Liver (tissue), 9 donors: ENCODE results near the gene ADAM10. TPM values are rescaled to one million over a fixed set of nuclear protein-coding genes. Genes with fewer than 3 reads are reported as not detected.

Source experiments
- DNase-seq: peaks from one replicate; pipeline ENCODE4 v3.0.0-alpha.2; 2017; ENCODE audit warnings: low spot score
- H3K27ac ChIP-seq, 2 donors: one replicate each; pipeline ENCODE4 v1.7.0; 2013; ENCODE audit warnings: inconsistent platforms in 2 of 2, low read length in 2 of 2, control low read depth in 1 of 2, low read depth in 1 of 2, mild to moderate bottlenecking in 1 of 2
- H3K27me3 ChIP-seq, 4 donors: one replicate each; pipeline versions ENCODE4 v1.6.1 to v1.7.0; 2013; ENCODE audit warnings: low read length in 3 of 4, inconsistent platforms in 1 of 4, mild to moderate bottlenecking in 1 of 4, moderate library complexity in 1 of 4; ENCODE audit not compliant: control insufficient read depth in 4 of 4, insufficient read depth in 4 of 4
- H3K36me3 ChIP-seq, 4 donors: one replicate each; pipeline versions ENCODE4 v1.6.1 to v1.7.0; 2013; ENCODE audit warnings: low read length in 3 of 4, mild to moderate bottlenecking in 3 of 4, low read depth in 1 of 4, moderate library complexity in 1 of 4; ENCODE audit not compliant: control insufficient read depth in 4 of 4, insufficient read depth in 3 of 4
- H3K4me1 ChIP-seq, 4 donors: one replicate each; pipeline versions ENCODE4 v1.6.1 to v1.7.0; 2013; ENCODE audit warnings: low read length in 3 of 4, mild to moderate bottlenecking in 3 of 4, moderate library complexity in 1 of 4; ENCODE audit not compliant: control insufficient read depth in 4 of 4, insufficient read depth in 4 of 4
- H3K4me3 ChIP-seq, 3 donors: one replicate each; pipeline versions ENCODE4 v1.6.1 to v1.7.0; 2013; ENCODE audit warnings: low read length in 3 of 3, control low read depth in 1 of 3, low read depth in 1 of 3, mild to moderate bottlenecking in 1 of 3
- H3K9ac ChIP-seq, 2 donors: one replicate each; pipeline ENCODE4 v1.7.0; 2013; ENCODE audit warnings: low read length in 2 of 2, mild to moderate bottlenecking in 2 of 2, moderate library complexity in 2 of 2, control low read depth in 1 of 2, low read depth in 1 of 2
- H3K9me3 ChIP-seq, 4 donors: one replicate each; pipeline versions ENCODE4 v1.6.1 to v1.7.0; 2013; ENCODE audit warnings: low read length in 3 of 4; ENCODE audit not compliant: control insufficient read depth in 4 of 4
- ATF3 ChIP-seq: IDR thresholded peaks from 2 replicates; pipeline ENCODE4 v1.6.1; 2016; ENCODE audit warnings: antibody characterized with exemption
- CTCF ChIP-seq: fragments of 150-350 bp; IDR thresholded peaks from 2 replicates; pipeline ENCODE4 v1.5.1; 2017; ENCODE audit warnings: improper control_type of control experiment, low read depth, low read length; ENCODE audit not compliant: missing input control
- EGR1 ChIP-seq, 2 donors: IDR thresholded peaks; 2 replicates each; pipeline ENCODE4 v1.6.1; 2016 to 2018; ENCODE audit warnings: antibody characterized with exemption in 2 of 2, low read depth in 2 of 2
- HNF4A ChIP-seq, 2 donors: conservative IDR thresholded peaks; 2 replicates each; pipeline ENCODE4 v1.6.1; 2016; ENCODE audit warnings: antibody characterized with exemption in 2 of 2, mild to moderate bottlenecking in 2 of 2
- HNF4G ChIP-seq: IDR thresholded peaks from 2 replicates; pipeline ENCODE4 v1.6.1; 2016; ENCODE audit warnings: antibody characterized with exemption
- JUND ChIP-seq, 2 donors: IDR thresholded peaks; 2 replicates each; pipeline ENCODE4 v1.6.1; 2016; ENCODE audit warnings: antibody characterized with exemption in 2 of 2
- REST ChIP-seq: IDR thresholded peaks from 2 replicates; pipeline ENCODE4 v1.6.1; 2016; ENCODE audit warnings: antibody characterized with exemption, mild to moderate bottlenecking
- RXRA ChIP-seq, 2 donors: IDR thresholded peaks; 2 replicates each; pipeline ENCODE4 v1.6.1; 2017 to 2018; ENCODE audit warnings: antibody characterized with exemption in 2 of 2, mild to moderate bottlenecking in 1 of 2
- SP1 ChIP-seq: IDR thresholded peaks from 2 replicates; pipeline ENCODE4 v1.6.1; 2018; ENCODE audit warnings: antibody characterized with exemption, mild to moderate bottlenecking
- YY1 ChIP-seq: IDR thresholded peaks from 2 replicates; pipeline ENCODE4 v1.6.1; 2016; ENCODE audit warnings: antibody characterized with exemption, mild to moderate bottlenecking
- WGBS: extraction: QIAGEN DNeasy Blood & Tissue Kit; methylation state at CpG from one replicate; pipeline ENCODE4 v1.1.7; 2013; 5-methylcytosine and 5-hydroxymethylcytosine counted together
- polyA plus RNA-seq, 2 donors: library from polyadenylated mRNA; stranded (reverse) in 1 of 2; unstranded in 1 of 2; fragments of 200-250 nt in 1 of 2; fragments of >200 nt in 1 of 2; fragmentation: Nextera tagmentation in 1 of 2; extraction: Ambion mirVana in 1 of 2; gene quantifications; one replicate each; pipeline versions ENCODE4 v1.2.1 to v1.2.3, GENCODE V29; 2013 to 2015
- total RNA-seq, 2 donors: library from RNA; depleted of rRNA; stranded (reverse); fragments of >200 nt; gene quantifications; one replicate each; pipeline ENCODE4 v1.2.3, GENCODE V29; 2014
- TF ChIP-seq, protein P1 (sequence below): IDR thresholded peaks from 2 replicates; pipeline ENCODE4 v1.6.1; 2016; ENCODE audit warnings: antibody characterized with exemption
- donor health status: healthy.
- donor health status: healthy.
- donor health status: healthy.
- donor health status: healthy.
- donor health status: healthy.

ADAM10 gene
- total and polyA plus RNA-seq, 4 donors: 12.6 to 55.6 (median 34.6) TPM

GRCh38 chr15:58587486-58587885, 162.0 kb downstream of the ADAM10 start:
- Histone ChIP-seq H3K9ac (no peak overlapping the region), H3K27me3 (no peaks in the 10 kb centered on the region), H3K27ac (no peak overlapping the region), H3K4me3 (no peak overlapping the region), H3K36me3 (no peaks in the 10 kb centered on the region), H3K9me3 (no peaks in the 10 kb centered on the region), H3K4me1 (peaks cover 0 to 12% (median 6%) of the 10 kb centered on the region in 4 donors)
- WGBS: 94% methylated on average over 4 of the region's 4 CpGs
- TF ChIP-seq, protein P1, sequence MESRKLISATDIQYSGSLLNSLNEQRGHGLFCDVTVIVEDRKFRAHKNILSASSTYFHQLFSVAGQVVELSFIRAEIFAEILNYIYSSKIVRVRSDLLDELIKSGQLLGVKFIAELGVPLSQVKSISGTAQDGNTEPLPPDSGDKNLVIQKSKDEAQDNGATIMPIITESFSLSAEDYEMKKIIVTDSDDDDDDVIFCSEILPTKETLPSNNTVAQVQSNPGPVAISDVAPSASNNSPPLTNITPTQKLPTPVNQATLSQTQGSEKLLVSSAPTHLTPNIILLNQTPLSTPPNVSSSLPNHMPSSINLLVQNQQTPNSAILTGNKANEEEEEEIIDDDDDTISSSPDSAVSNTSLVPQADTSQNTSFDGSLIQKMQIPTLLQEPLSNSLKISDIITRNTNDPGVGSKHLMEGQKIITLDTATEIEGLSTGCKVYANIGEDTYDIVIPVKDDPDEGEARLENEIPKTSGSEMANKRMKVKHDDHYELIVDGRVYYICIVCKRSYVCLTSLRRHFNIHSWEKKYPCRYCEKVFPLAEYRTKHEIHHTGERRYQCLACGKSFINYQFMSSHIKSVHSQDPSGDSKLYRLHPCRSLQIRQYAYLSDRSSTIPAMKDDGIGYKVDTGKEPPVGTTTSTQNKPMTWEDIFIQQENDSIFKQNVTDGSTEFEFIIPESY: no peak
- no peak for TF ChIP-seq SP1
- TF ChIP-seq REST: no peak
- no peak for TF ChIP-seq JUND (IDR thresholded peaks at IDR 0.05)
- no peak for TF ChIP-seq CTCF
- no peak for TF ChIP-seq HNF4G
- TF ChIP-seq EGR1 (IDR thresholded peaks at IDR 0.05; ENCODE audit: low read depth in 2 of 2): no peak
- DNase-seq: no peak

DNA sequence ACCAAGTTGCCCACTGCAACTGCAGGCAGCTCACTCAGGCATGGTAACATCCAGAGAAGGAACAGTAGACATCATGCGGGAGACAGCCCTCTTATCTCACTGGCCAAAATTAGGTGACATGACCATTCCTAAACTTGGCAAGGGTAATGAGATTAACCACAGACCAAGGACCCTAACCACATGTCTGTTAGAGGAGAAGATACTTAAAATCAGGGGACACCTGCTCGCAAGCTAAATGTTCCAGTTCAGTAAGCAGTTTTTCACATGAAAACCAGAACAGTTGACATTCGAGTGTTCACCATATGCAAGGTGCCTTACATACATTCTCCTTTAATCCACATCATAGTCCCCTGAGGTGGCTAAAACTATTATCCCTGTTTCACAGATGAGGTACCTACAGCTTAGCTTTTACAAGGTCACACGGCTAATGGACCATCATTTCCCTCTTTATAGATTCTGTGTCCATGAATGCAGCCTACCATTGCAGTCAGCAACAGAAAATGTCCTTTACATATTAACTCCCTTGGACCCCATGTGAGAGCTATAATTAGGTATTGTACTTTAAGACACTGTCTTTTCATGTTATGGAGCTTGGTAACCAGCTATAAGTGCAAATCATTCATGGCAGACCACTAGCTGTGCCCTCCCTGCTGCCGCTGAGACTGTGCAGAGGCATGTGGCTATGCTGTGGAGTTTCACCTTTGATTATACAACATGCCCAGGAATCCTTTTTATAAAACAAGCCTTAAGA, 163.6 kb downstream of the ADAM10 start:
- WGBS: 89% methylated on average over 5 of the region's 5 CpGs
- Histone ChIP-seq H3K4me1 (peaks cover 0 to 12% (median 6%) of the 10 kb centered on the region in 4 donors), H3K4me3 (no peak overlapping the region), H3K27me3 (no peaks in the 10 kb centered on the region), H3K9me3 (no peaks in the 10 kb centered on the region), H3K9ac (no peak overlapping the region), H3K36me3 (no peaks in the 10 kb centered on the region), H3K27ac (no peak overlapping the region)
- TF ChIP-seq EGR1 (IDR thresholded peaks at IDR 0.05; ENCODE audit: low read depth in 2 of 2): no peak
- TF ChIP-seq HNF4G: no peak
- no peak for TF ChIP-seq SP1
- no peak for TF ChIP-seq YY1
- no peak for TF ChIP-seq ATF3
- no peak for TF ChIP-seq REST
- TF ChIP-seq JUND (IDR thresholded peaks at IDR 0.05): no peak
- no peak for TF ChIP-seq CTCF
- TF ChIP-seq RXRA (IDR thresholded peaks at IDR 0.05): no peak
- no peak for TF ChIP-seq HNF4A (conservative IDR thresholded peaks at IDR 0.05)
- DNase-seq: no peak
